ENCODE data around the gene ABCC2.

- TF ChIP-seq CTCF (conservative IDR thresholded peaks at IDR 0.05; ENCODE audit: low read length) (no peak), EZH2phosphoT487 (IDR thresholded peaks at IDR 0.05; ENCODE audit: borderline replicate concordance) (no peak)
Observed at GRCh38 chr10:99853655-99854054, 71.2 kb downstream of the ABCC2 start.

Data from Loucy (cell line).